Effector memory CD4-positive, alpha-beta T cell (primary cell): Measurements from ENCODE around the gene NMU.
"Not testable (repeated sequence)": the region's sequence is repeated elsewhere in the genome, so short reads cannot be mapped to it uniquely, and the experiment has no call there.

Experiments
- DNase-seq, 3 donors: peaks; one replicate each; pipeline ENCODE4 v3.0.0-alpha.2; 2020
- H3K27ac ChIP-seq: 2 replicates; pipeline ENCODE4 v1.7.0; 2013; ENCODE audit warnings: mild to moderate bottlenecking, low read length, moderate library complexity; ENCODE audit not compliant: insufficient read depth, poor library complexity, severe bottlenecking
- H3K27me3 ChIP-seq: replicated peaks from 2 replicates; pipeline ENCODE4 v1.7.0; 2013; ENCODE audit warnings: mild to moderate bottlenecking, low read length; ENCODE audit not compliant: insufficient read depth, control insufficient read depth, poor library complexity, severe bottlenecking
- H3K36me3 ChIP-seq: 2 replicates; pipeline ENCODE4 v1.7.0; 2013; ENCODE audit warnings: mild to moderate bottlenecking, low read length, moderate library complexity; ENCODE audit not compliant: control insufficient read depth, insufficient read depth
- H3K4me1 ChIP-seq: 2 replicates; pipeline ENCODE4 v1.7.0; 2013; ENCODE audit warnings: low read length, mild to moderate bottlenecking; ENCODE audit not compliant: control insufficient read depth, insufficient read depth, poor library complexity, severe bottlenecking
- H3K4me3 ChIP-seq: 2 replicates; pipeline ENCODE4 v1.7.0; 2013; ENCODE audit warnings: low read length, low read depth, mild to moderate bottlenecking; ENCODE audit not compliant: insufficient read depth, poor library complexity, severe bottlenecking
- H3K9me3 ChIP-seq: 2 replicates; pipeline ENCODE4 v1.7.0; 2013; ENCODE audit warnings: mild to moderate bottlenecking, low read length, moderate library complexity; ENCODE audit not compliant: control insufficient read depth

The NMU gene

DNA sequence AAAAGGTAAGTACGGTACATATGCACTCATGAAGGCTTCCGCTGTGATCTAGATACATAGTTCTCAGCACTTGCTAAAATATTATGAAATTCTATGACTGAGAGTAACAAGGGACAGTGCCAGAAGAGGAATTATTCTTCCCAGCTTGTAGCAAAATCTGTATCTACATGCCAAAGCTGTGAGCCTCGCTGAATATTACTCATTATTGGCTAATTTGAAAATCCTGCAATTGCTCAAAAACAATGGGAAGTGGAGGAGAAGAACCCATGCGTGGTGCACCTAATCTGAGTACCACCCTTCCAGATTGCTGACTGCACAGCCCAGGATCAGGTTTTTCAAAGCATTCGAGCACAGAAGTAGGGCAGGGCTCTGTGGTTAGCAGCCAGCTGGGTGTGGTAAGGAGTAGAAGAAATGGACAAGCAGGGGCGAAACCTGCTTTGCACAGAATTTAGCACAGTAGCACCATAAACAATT lies 26.7 kb downstream of the NMU start:
- Histone ChIP-seq H3K4me1 (no peaks in the 10 kb centered on the region), H3K36me3 (no peaks in the 10 kb centered on the region), H3K9me3 (no peaks in the 10 kb centered on the region), H3K27ac (no peak overlapping the region), H3K27me3 (no peaks in the 10 kb centered on the region), H3K4me3 (no peak overlapping the region)
- DNase-seq = no peak

DNA sequence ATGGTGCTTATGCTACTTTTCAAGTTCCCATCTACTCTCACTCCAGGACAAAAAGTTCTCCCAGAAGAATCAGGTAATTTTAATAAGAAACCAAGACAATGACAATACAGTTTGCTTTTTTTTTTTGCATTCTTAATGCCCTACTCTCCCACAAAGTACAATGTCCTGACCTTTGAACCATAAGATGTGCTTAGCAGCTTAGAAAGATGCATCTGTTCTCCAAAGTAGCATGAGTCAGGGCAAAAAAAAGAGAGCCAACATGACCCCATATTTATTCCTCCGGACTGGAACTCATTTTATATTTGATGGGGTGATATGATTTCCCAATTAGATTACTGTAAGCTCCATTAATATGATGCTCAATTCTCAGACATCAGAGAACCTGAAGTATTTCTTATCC lies 27.5 kb downstream of the NMU start:
- Histone ChIP-seq H3K4me3 (no peak overlapping the region), H3K27ac (no peak overlapping the region), H3K4me1 (no peaks in the 10 kb centered on the region), H3K36me3 (no peaks in the 10 kb centered on the region), H3K27me3 (no peaks in the 10 kb centered on the region), H3K9me3 (no peaks in the 10 kb centered on the region)
- DNase-seq = no peak

DNA sequence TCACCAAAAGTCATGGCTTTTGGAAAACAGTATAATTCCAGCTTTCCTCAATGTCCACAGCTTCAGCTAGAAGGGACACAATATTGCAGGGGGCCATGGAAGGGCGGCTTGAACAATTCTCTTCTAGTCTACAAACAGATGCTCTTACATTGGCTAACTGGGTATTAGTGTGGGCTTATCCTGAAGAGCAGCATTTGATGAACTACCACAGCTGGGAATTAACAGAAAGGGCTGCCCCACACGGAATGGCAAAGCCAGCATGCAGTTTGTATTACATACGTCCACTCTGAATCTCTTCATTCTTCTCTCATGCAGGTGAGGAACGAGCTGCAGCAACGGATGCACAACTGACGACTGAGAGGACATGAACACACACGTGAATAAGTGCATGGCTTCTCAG lies 31.1 kb downstream of the NMU start:
- H3K4me1 ChIP-seq = no peaks in the 10 kb centered on the region
- no peak overlapping the region for H3K27ac ChIP-seq
- no peaks in the 10 kb centered on the region for H3K9me3 ChIP-seq
- no peak overlapping the region for H3K4me3 ChIP-seq
- no peak for DNase-seq
- H3K36me3 ChIP-seq = no peaks in the 10 kb centered on the region
- no peaks in the 10 kb centered on the region for H3K27me3 ChIP-seq

DNA sequence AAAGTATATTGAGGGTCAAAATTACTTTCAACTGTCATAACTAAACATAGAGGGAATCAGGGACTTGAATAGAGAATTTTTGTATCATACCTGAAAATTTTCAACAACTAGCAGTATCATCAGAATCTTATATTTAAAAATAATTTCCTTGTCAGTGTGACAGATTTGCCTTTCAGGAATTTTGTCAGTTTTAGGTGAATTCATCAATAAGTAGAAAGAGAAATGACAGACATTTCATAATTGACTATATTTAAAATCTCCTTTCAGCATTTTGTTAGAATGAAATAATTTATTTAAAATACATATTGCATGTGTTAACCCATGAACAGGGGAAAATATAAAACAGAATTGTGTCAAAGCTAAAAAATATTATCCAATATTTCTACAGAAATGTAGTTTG lies 35.5 kb downstream of the NMU start:
- DNase-seq = no peak
- Histone ChIP-seq H3K4me3 (no peak overlapping the region), H3K36me3 (no peaks in the 10 kb centered on the region), H3K27ac (no peak overlapping the region), H3K27me3 (no peaks in the 10 kb centered on the region), H3K9me3 (no peaks in the 10 kb centered on the region), H3K4me1 (no peaks in the 10 kb centered on the region)

DNA sequence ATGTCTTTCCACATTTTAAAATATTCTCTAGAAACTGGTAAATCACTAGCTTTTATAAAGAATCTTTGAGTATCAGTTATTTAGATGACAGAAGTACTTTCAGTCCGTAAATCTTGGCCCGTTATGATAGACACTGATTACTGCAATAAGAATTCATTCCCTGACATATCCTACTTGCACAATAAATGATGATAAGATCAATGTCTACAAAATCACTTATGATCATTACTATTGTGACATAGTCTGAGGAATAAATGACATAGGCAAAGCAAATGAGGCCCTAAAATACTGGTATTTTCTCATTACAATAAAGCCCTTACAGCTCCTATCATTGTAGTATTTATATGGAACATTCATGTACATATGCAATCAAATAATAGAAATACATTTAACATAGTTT lies 37.5 kb downstream of the NMU start:
- H3K27ac ChIP-seq = no peak overlapping the region
- H3K27me3 ChIP-seq = no peaks in the 10 kb centered on the region
- no peaks in the 10 kb centered on the region for H3K9me3 ChIP-seq
- no peak overlapping the region for H3K4me3 ChIP-seq
- DNase-seq = no peak
- no peaks in the 10 kb centered on the region for H3K4me1 ChIP-seq
- no peaks in the 10 kb centered on the region for H3K36me3 ChIP-seq

DNA sequence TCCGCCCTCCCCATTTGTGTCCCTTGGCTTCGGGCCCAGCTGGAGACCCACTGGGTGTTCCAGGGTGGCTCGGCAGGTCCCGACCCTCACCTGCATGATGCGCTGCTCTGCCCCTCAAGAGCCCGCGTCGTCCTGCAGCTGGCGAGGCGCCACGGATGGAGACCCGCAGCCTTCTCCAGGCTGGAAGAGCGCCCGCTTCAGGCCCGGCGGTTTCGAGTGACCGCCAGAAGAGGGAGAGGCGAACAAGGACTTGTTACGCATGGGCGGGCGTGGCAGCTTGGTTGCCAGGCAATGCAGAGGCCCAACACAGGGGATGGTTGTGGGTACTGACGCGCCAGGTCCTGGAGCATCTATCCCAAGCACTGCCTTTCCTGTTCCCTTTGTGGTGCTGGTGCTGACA lies 44.1 kb downstream of the NMU start, which contains the start of gene PDCL2:
Gene PDCL2 (minus strand): TSS at position 232 of the 400 bp plus-strand sequence. CDS start 136 bp downstream, at position 96.
- no peaks in the 10 kb centered on the region for H3K27me3 ChIP-seq
- no peak within 1 kb of the TSS for H3K27ac ChIP-seq
- H3K4me1 ChIP-seq = no peaks in the 10 kb centered on the region
- H3K36me3 ChIP-seq = no peaks in the 10 kb centered on the region
- H3K4me3 ChIP-seq = no peak within 1 kb of the TSS
- no peak for DNase-seq
- H3K9me3 ChIP-seq = no peaks in the 10 kb centered on the region

DNA sequence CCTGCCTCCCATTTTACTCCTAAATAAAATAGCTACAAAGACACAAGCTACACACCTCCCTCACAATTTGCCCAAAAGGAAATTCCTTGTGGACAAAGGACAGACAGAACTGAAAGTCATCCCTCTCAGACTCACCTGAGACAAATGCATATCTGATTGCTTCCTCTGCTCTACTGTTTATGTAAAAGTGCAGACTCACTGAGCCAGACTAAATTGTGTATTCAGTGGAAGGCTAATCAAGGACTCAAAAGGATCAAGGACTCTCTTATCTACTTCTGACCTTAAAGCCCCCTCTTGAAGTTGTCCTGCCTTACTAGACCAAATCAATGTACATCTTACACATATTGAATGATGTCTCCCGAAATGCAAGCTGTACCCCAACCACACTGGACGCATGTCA lies 47.9 kb downstream of the NMU start:
- DNase-seq = no peak
- Histone ChIP-seq H3K36me3 (no peaks in the 10 kb centered on the region), H3K27ac (no peak overlapping the region), H3K27me3 (no peaks in the 10 kb centered on the region), H3K9me3 (no peaks in the 10 kb centered on the region), H3K4me3 (no peak overlapping the region), H3K4me1 (no peaks in the 10 kb centered on the region)

DNA sequence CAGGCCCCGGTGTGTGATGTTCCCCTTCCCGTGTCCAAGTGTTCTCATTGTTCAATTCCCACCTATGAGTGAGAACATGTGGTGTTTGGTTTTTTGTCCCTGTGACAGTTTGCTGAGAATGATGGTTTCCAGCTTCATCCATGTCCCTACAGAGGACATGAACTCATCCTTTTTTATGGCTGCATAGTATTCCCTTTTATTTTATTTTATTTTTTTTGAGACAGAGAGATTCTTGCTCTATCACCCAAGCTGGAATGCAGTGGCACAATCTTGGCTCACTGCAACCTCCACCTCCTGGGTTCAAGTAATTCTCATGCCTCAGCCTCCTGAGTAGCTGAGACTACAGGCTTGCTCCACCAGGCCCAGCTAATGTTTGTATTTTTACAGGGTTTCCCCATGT lies 53.3 kb downstream of the NMU start:
- H3K4me1 ChIP-seq, H3K36me3 ChIP-seq, H3K4me3 ChIP-seq, DNase-seq, H3K9me3 ChIP-seq, H3K27me3 ChIP-seq, H3K27ac ChIP-seq: not testable (repeated sequence)

DNA sequence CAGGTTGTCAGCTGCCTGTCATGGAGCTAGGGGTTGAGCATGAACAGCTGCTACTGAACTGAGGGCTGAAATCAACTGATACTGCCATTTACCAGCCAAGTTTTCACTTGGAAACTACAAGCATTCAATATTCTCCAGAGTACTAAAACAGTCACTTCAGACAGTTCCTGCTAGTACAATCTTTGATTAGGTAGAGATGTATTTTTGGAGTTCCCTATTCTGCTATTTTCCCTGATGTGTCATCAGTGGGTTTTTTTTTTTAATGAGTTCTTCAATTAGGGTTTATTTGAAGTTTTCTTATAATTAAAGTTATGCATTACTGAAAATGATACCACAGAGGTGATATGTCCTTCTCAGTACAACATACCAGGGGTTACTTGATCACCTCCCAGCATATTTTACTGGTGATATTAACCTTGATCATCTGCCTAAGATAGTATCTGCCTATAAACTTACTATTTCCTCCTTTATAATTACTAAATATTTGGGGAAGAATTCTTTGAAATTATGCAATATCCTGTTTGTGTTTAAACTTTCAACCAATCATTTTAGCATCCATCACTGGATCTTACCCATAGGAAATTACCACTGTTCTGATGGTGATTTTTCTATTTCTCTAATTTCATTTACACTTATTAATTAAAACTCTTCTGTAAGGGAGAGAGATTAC lies 57.6 kb downstream of the NMU start:
- Histone ChIP-seq H3K27ac (no peak overlapping the region), H3K27me3 (no peaks in the 10 kb centered on the region), H3K36me3 (no peaks in the 10 kb centered on the region), H3K4me3 (no peak overlapping the region), H3K9me3 (no peaks in the 10 kb centered on the region), H3K4me1 (no peaks in the 10 kb centered on the region)
- no peak for DNase-seq

DNA sequence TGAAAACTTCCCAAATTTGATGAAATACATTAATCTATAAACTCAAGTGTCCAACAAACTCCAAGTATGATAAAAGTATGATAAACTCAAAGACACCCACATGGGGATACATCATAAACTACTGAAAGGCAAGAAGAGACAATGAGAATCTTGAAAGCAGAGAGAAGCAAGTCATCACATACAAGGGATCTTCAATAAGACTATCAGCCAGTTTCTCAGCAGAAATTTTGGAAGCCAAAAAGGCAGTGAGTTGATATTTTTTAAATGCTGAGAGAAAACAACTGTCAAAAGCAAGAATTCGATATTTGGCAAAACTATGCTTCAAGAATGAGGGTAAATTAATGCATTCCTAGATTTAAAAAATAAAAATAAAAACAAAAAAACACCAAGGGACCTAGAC lies 60.6 kb downstream of the NMU start:
- no peak for DNase-seq

More for the DNA sequence above, 60.6 kb downstream of the NMU start:
- Histone ChIP-seq H3K4me3 (no peak overlapping the region), H3K36me3 (no peaks in the 10 kb centered on the region), H3K9me3 (no peaks in the 10 kb centered on the region), H3K27me3 (no peaks in the 10 kb centered on the region), H3K27ac (no peak overlapping the region), H3K4me1 (no peaks in the 10 kb centered on the region)
